ENCODE results near the gene ATRIP. TPM values are rescaled to one million over a fixed set of nuclear protein-coding genes. Genes with fewer than 3 reads are reported as not detected.

The ATRIP gene
- polyA plus RNA-seq, 3 donors: 1.8 to 4.7 (median 2.8) TPM

DNA sequence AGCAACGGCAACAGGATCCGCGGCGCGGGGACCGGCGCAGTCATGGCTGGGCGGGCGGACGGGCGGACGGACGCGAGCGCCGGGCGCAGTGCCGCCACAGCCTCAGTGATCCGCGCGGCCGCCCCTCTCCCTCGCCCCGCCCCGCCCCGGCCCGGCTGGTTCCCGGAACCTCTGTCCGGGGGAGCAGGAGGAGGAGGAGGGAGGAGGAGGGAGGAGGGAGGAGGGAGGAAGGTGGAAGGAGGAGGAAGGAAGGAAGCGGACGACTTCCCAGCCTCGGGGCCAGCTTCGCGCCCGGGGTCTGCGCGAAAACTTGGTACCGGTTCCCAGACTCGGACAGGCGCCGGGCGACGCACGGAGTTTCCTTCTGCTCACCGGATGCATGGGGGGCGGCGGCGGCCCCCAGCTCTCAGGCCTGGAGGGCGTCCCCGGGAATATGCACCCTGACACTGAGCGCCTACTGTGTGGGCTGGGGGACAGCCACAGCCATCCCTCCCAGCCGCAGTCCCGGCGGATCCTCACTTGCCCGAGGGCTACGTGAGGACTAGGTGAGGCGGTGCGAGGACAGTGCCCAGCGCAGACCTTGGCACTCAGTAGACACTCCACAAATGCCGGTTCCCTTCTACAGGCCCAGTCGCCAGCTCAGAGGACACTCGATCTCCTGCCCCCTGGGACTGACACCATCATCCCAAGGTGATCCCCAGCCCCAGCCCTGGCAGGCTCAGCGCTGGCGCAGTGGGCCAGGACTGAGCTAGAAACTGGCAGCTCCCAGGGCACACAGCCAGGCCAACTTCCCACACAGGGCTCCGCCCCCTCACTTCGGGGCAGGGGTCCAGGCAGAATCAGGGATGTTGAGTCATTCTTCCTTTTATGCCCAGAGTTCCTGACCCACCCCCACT lies 57.8 kb downstream of the ATRIP start, which contains the start of gene SHISA5:
Gene SHISA5 (minus strand): TSS at position 124 of the 896 bp plus-strand sequence. CDS start 80 bp downstream, at position 44.
- 3% methylated on average over 52 of the region's 66 CpGs for WGBS (ENCODE audit: insufficient coverage)
- H3K4me1 ChIP-seq (ENCODE audit: control insufficient read depth in 1 of 2, insufficient read depth in 2 of 2, low read length in 2 of 2): peaks cover 43 to 57% of the 10 kb centered on the region in 2 donors
- peaks cover 21% of the 10 kb centered on the region for H3K79me2 ChIP-seq (ENCODE audit: insufficient read depth, low read length)
- peak within 1 kb of the TSS; percentile 84 to 93 (median 87) for H3K4me3 ChIP-seq (replicated peaks in 1 of 3; ENCODE audit: low read depth in 2 of 3, low read length in 3 of 3)
- Mint-ChIP-seq H3K4me3 (peak within 1 kb of the TSS; percentile 89 to 90), H3K9me3 (peaks cover 0 to 2% (median 0%) of the 10 kb centered on the region in 7 donors), H3K27ac (peak within 1 kb of the TSS; percentile 68 to 90 (median 82)), H3K36me3 (peaks cover 19 to 21% of the 10 kb centered on the region in 2 donors), H3K27me3 (ENCODE audit: low read depth in 3 of 3) (peaks cover 0 to 1% (median 0%) of the 10 kb centered on the region in 3 donors), H3K4me1 (peaks cover 71% of the 10 kb centered on the region)
- peak within 1 kb of the TSS; percentile 90 for H2AFZ ChIP-seq (ENCODE audit: insufficient read depth, low read depth, low read length, poor library complexity, severe bottlenecking)
- H3K27me3 ChIP-seq (ENCODE audit: control insufficient read depth in 2 of 2, insufficient read depth in 2 of 2, low read length in 2 of 2): no peaks in the 10 kb centered on the region
- intact Hi-C loops (cut with micrococcal nuclease): no loop called here
- DNase-seq: peak; percentile 28 to 52 (median 50)
- no peak for TF ChIP-seq CTCF (IDR thresholded peaks at IDR 0.05)
- no peaks in the 10 kb centered on the region for H3K9me3 ChIP-seq (replicated peaks in 1 of 2; ENCODE audit: control insufficient read depth in 1 of 2, insufficient read depth in 1 of 2, low read length in 2 of 2)
- peak within 1 kb of the TSS; percentile 89 for H3K9ac ChIP-seq (ENCODE audit: insufficient read depth, low read length, poor library complexity, severe bottlenecking)
- peaks cover 0 to 22% of the 10 kb centered on the region in 2 donors for H3K36me3 ChIP-seq (replicated peaks in 1 of 2; ENCODE audit: control insufficient read depth in 1 of 2, insufficient read depth in 2 of 2, low read length in 2 of 2)
- peak within 1 kb of the TSS; percentile 99 for H3K4me2 ChIP-seq (replicated peaks; ENCODE audit: extremely low read depth, low read length, poor library complexity, severe bottlenecking)
- H4K20me1 ChIP-seq (ENCODE audit: insufficient read depth, low read length): peaks cover 36% of the 10 kb centered on the region
- H3K27ac ChIP-seq (ENCODE audit: low read depth in 1 of 2, low read length in 2 of 2): peak within 1 kb of the TSS; percentile 68 to 89

- WGBS (ENCODE audit: insufficient coverage): 100% methylated on average over 1 of the region's 2 CpGs
Observed at GRCh38 chr3:48505146-48505545, 58.6 kb downstream of the ATRIP start.

More at GRCh38 chr3:48505146-48505545, 58.6 kb downstream of the ATRIP start:
- Histone ChIP-seq H3K36me3 (replicated peaks in 1 of 2; ENCODE audit: control insufficient read depth in 1 of 2, insufficient read depth in 2 of 2, low read length in 2 of 2) (peaks cover 0 to 14% of the 10 kb centered on the region in 2 donors), H4K20me1 (ENCODE audit: insufficient read depth, low read length) (peaks cover 31% of the 10 kb centered on the region), H3K27ac (ENCODE audit: low read depth in 1 of 2, low read length in 2 of 2) (no peak overlapping the region), H3K4me1 (ENCODE audit: control insufficient read depth in 1 of 2, insufficient read depth in 2 of 2, low read length in 2 of 2) (peaks cover 43 to 57% of the 10 kb centered on the region in 2 donors), H3K4me3 (replicated peaks in 1 of 3; ENCODE audit: low read depth in 2 of 3, low read length in 3 of 3) (peak overlapping the region in 1 of 3 experiments; percentile 93), H3K9ac (ENCODE audit: insufficient read depth, low read length, poor library complexity, severe bottlenecking) (peak overlapping the region; percentile 89), H3K27me3 (ENCODE audit: control insufficient read depth in 2 of 2, insufficient read depth in 2 of 2, low read length in 2 of 2) (no peaks in the 10 kb centered on the region), H2AFZ (ENCODE audit: insufficient read depth, low read depth, low read length, poor library complexity, severe bottlenecking) (no peak overlapping the region), H3K79me2 (ENCODE audit: insufficient read depth, low read length) (peaks cover 21% of the 10 kb centered on the region), H3K4me2 (replicated peaks; ENCODE audit: extremely low read depth, low read length, poor library complexity, severe bottlenecking) (peak overlapping the region; percentile 99), H3K9me3 (replicated peaks in 1 of 2; ENCODE audit: control insufficient read depth in 1 of 2, insufficient read depth in 1 of 2, low read length in 2 of 2) (no peaks in the 10 kb centered on the region)
- Mint-ChIP-seq H3K36me3 (peaks cover 16% of the 10 kb centered on the region in 2 donors), H3K9me3 (no peaks in the 10 kb centered on the region), H3K4me1 (peaks cover 71% of the 10 kb centered on the region), H3K27me3 (ENCODE audit: low read depth in 3 of 3) (peaks cover 0 to 1% (median 0%) of the 10 kb centered on the region in 3 donors), H3K4me3 (peak overlapping the region in 1 of 2 donors; percentile 12), H3K27ac (peak overlapping the region in 3 of 7 donors; percentile 28 to 72 (median 63))
- intact Hi-C loops (cut with micrococcal nuclease): no loop called here
- DNase-seq: no peak
- no peak for TF ChIP-seq CTCF (IDR thresholded peaks at IDR 0.05)
